ENCODE measurements around the gene NRN1.
A peak's percentile ranks its signal among the peaks of the same experiment; 100 is the strongest.
"Not testable (repeated sequence)": the region's sequence is repeated elsewhere in the genome, so short reads cannot be mapped to it uniquely, and the experiment has no call there.

The NRN1 gene

DNA sequence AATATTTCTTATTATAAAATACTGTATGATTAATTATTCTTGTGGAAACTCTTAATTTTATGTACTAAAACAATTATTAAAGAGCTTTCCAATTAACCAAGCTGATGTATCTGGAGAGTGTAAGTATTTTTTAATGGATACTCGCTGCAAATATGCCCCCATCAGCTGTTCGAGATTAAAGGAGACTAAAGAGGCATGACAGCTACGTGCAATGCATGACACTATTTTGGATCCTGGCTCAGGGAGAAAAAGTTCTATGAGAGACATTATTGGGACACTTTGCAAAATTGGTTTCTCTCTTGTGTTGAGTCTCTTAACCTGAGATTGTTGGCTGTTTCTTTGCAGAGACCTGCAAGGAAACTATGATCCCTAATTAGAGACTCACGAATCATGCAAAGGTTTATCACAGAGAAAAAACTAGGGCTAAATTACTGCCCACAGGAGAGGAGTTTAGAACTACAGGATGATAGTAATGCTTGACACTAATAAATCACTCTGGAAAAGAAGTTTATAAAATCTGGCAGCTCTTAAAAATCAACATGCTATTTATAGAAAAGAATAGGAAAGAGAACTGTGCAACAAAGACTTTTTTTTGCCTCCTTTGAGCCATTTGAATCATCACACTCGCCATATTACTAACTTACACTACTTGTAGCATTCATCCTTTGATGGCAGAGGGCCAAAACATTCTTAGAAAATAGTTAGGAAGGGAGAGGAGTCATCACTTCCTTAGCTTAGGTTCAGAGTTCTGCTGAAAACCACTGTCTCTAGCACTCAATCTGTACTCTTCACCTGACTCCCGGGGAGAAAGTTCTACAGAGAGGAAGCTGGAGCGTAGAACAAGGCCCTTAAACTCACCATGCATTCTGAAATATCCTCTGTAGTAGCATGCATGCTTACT lies 25.3 kb downstream of the NRN1 start:
- DNase-seq (ENCODE audit: low read depth): peak; percentile 87

DNA sequence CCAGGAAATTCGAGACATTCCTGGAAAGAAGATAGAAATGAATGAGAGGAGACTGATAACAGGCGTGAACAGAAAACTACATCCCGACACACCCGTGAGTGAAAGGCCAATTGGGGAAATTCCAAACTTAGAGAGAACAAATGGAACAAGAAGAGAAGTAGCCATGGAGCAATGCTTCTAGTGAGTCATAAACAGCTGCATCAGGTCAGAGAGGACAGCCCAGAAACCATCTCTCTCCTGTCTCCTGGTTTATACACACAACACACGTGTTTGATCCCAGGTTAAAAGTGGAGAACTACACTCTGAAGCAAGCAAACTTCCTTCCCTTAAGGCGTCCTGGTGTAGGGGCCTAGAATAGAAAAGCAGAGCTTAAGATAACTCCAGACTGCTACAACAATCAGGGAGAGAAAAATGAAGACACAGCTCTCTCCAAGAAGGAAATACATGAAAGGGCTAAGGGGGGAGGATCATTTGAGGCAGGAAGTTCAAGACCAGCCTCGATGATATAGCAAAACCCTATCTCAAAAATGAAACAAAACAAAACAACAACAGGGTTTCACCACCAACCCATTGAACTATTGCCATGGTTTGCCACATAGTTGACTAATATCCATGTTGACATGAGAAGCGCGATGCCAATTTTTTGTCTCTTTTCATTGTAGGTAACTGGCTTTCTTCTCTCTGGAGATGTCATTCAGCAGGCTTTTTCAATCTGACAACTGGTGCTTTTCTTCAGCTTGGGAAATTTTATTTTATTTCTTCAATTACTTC lies 26.9 kb downstream of the NRN1 start:
- DNase-seq (ENCODE audit: low read depth): no peak

DNA sequence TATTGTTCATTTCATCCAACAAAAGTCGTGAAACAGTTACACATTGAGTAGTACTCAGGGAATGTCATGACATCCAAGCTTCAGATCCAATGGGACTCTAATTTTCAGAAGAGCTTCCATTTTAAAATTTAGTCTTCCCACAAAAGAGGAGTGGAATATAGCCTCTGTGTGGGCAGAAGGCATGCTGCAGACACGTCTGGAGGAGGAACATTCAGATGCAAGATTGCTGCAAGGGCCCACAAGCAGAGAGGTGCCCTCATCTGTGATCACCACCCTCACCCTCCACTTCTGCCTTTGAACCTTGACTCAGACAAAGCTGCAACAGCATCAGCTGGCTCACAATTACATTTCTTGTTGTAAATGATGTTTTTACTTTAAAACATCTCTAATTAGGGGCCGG lies 29.9 kb downstream of the NRN1 start:
- DNase-seq (ENCODE audit: low read depth): no peak

DNA sequence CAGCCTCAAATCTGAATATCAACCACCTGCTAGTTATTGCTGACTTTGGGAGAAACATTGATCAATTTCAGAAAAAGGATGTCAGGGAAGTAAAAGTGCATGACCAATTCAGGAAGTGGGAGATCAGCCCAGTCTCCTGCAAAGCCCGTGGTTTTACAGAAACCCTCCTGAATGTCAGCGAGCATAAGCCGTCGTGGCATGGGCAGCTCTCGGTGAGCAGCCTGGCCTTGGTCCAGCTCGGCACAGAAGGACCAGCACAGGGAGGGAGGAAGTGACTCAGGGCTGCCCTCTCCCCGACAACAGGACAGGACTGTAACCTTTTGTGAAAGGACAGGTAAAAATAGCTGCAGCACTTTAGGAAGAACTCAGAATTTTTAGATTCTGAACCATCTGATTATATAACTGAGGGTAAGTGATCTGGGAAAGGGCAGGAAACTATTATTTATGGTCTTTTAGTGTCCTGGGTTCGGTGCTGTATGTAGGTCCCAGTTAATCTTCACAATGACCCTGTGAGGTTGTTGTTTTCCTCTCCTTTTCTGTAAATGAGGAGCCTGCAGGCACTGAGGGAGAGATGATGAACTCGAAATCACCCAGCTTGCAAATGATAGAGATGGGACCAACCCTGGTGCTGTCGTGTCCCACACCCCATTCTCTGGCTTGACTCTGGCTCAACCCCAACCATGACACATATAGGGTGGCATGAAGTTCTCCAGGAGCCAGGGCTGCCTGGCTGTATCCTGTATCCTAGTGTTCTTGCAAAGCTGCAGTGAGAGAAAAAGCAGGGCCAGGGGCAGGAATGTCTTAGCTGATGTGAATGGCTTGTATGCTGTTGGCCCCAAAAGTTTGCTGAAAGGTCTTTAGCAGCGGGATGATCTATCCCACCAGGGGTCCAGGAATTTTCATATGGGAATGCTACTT lies 37.6 kb downstream of the NRN1 start:
- DNase-seq (ENCODE audit: low read depth): no peak

DNA sequence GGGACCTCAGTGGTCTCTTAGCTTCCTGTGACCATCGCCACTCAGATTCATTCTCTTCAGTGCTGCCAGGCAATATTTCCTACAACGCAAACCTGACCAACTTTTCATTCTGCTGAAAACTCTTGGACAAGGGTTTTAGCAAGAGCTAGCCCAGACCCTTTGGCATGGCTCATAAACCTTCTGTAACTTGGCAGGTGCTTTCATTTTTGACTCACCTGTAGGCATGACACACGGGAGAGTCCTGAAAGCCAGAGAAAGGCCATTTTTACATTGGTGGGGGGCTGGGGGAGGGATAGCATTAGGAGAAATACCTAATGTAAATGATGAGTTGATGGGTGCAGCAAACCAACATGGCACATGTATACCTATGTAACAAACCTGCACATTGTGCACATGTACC lies 38.7 kb downstream of the NRN1 start:
- DNase-seq (ENCODE audit: low read depth): not testable (repeated sequence)

DNA sequence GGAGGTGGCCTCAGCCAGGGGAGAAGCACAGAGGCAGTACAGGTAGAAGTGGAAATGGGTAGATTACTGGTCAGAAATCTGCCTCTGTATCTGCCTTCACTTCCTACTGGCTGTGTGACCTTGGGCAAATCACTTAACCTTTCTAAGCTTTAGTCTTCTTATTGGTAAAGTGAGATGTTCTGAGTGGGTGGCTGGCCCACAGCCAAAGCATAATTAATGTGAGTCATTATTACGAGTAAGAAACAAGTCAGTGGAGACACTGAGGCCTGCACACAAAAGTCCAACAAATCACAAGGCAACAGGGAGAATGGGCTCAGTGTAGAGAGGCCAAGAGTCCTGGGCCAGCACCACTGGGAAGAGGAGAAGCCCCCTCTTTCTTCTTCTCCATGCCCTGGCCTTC lies 39.1 kb downstream of the NRN1 start:
- no peak for DNase-seq (ENCODE audit: low read depth)

DNA sequence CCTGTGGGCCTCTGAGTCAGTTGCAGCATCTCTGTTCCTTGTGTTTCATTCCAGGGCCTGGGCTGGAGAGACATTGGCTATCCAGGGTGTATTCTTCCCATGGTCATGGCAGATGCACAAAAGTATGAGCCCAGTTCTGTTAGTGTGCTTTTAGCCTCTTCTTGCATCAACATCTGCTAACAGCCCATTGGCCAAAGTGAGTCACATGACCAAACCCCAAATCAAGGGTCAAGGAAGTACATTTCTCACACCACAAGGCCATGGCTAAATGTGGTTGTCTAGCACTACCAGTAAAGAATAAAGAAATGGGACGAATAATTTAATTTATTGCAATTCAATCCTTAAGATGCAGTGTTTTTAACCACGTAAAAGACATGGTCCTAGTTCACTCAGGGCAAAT lies 43.9 kb downstream of the NRN1 start:
- DNase-seq (ENCODE audit: low read depth): no peak

DNA sequence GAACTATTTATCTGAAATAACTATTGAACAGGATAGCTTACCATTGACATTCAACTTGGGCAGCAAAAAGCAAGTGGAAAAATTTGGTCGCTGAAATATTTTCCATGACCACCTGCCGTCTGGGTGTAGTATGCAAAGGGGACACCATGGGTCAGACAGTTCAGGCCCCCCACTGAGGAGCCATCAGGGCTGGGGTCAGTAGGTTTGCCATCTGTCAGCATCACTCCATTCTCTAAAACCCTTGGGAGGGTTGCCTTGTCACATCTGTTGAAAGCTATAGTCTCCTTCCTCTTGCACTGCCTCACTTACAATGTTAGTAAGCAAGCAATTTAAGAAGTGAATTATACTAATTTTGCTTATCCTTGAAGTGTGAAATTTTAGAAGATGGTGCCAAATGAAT lies 44.9 kb downstream of the NRN1 start:
- no peak for DNase-seq (ENCODE audit: low read depth)

DNA sequence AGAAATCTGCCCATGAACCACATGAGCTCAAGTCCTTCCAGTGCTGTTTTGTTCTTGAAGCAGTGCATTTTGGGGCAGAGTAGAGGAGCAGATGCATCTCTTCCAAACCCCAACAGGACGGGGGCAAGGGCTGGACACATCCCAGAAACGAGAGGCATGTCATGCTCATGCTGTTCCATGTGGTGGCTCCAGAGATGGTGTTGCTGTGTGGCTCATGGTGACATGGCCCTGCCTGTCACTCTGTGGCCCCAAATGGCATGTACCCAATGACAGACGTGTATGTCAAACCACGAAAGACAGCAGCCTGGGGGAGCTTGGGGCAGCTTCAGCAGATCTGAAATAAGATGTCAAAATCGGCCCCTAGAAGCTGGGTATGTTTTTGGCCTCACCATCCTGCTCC lies 46.3 kb downstream of the NRN1 start:
- no peak for DNase-seq (ENCODE audit: low read depth)

DNA sequence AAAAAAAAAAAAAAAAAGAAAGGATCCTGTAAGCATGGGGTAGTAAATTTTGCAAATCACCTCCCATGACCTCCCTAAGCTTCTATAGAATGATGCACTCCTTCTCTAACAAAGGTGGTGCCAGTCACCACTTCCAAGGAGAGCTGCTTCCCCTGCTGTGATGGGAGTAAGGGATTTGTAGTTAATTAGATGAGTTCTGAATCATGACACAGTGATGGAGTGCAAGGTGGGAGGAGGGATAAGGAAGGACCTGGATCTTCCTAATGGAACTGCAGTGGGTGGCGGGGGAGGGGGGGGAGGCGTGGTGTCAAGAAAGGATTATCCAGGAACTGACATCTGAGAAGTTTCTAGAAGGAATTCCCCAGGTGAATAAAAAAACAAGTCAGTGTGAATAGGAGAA lies 47.8 kb downstream of the NRN1 start:
- no peak for DNase-seq (ENCODE audit: low read depth)

DNA sequence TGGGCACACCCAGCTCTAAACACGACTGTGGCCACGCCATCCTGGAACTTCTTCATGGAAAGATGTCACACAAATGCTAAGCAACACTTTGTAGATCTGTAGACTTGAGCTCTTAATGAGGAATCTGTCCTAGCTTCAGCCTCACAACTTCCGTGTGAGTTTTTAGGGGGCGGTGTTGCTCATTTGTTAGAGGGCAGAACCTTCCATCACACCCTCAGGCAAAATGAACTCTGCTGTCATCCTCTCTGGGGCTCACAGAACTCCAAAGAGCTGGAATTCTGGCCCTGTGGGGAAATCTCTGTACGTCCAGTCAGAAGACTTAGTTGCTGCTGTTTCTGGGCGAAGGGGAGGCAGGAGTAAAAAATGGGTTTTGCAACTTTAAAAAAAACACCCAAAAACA lies 49.8 kb downstream of the NRN1 start:
- DNase-seq (ENCODE audit: low read depth): no peak

DNA sequence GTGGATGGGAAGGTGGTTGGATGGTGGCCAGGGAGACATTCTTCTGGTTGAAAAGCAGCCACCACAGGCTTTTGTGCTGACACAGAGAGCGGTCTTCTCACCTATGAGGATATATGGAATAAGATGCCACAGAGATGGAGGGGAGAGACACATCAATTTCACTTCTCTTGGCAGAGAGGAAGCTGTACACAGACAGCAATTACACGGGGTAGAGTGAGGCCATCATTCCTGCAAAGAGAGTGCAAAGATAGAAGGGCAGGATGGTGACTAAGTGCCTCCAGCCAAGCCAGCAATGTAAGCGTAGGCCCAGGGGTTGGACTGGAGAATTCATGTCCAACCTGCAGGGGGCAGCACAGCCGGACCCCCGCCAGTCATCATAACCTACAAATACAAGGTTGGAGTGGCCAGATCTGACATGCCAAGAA lies 56.4 kb downstream of the NRN1 start:
- DNase-seq (ENCODE audit: low read depth): no peak
